Lower leg skin (tissue), 3 donors: ENCODE measurements around the gene IMMP2L.

Source experiments
- CTCF ChIP-seq, 3 donors: fragments of 450-650 bp; IDR thresholded peaks; one replicate each; pipeline ENCODE4 v1.5.1; 2016; ENCODE audit warnings: antibody characterized with exemption in 3 of 3, mild to moderate bottlenecking in 3 of 3, moderate library complexity in 2 of 3
- POLR2A ChIP-seq, 2 donors: fragments of 450-650 bp; IDR thresholded peaks; one replicate each; pipeline ENCODE4 v1.6.1; 2016 to 2017; ENCODE audit warnings: antibody characterized with exemption in 2 of 2, mild to moderate bottlenecking in 1 of 2, moderate library complexity in 1 of 2

- no peak for TF ChIP-seq POLR2A (IDR thresholded peaks at IDR 0.05)
- no peak for TF ChIP-seq CTCF (IDR thresholded peaks at IDR 0.05)
Measured at GRCh38 chr7:110803602-110804143, 758.6 kb downstream of the IMMP2L start.
